HG03066 (cell line): ENCODE measurements around the gene CD2AP.

Experiments
- ATAC-seq: cut with Tn5 transposase; IDR thresholded peaks from one replicate; pipeline ENCODE4 v1.9.1; 2021; ENCODE audit warnings: low read depth; ENCODE audit not compliant: unreplicated experiment

Gene CD2AP

DNA sequence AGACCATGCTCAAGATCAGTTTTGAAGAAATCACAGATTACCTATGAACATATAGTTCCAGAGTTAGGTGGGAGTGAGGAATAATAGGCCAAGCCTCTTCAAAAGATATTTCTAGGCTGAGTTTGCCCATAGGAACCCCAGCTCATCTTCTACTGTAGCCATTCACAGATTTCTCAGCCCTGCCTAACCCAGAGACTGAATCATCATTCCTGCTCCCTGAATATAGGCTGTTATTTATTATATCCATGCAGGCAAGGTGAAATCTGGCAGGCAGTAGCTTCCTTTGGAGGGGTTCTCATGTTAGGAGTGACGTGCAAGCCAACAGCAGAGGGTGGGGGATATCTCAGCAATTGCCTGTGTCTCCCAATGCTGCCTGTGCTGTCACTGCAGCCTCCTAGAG, 195.2 kb downstream of the CD2AP start:
- no peak for ATAC-seq

DNA sequence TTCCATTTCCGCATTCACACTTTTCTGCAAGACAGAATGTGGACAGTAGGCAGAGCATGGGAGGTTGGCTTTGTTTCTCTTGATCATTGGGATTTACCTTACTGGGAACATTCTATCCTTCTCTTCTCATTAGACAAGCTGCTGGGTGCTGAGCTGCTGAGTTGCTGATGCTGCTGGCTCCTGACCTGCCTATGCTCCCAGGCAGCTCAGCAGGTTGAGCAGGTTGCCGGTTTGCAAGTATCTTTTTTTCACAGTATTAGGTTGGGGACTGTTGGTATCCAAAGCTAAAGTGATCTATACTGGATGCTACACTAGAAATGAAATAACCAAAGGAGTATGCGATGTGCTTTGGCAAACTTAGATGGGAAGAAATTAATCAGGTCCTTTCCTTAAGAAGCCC, 197.1 kb downstream of the CD2AP start:
- ATAC-seq = no peak
